Measurements from ENCODE around the gene RBM28.
A peak's percentile ranks its signal among the peaks of the same experiment; 100 is the strongest.
"Not testable (repeated sequence)": the region's sequence is repeated elsewhere in the genome, so short reads cannot be mapped to it uniquely, and the experiment has no call there.

RBM28 gene

GRCh38 chr7:128349466-128349825 lies 5.7 kb upstream of the RBM28 start:
- no peak for DNase-seq (ENCODE audit: low read depth)

GRCh38 chr7:128347647-128348097 lies 4.0 kb upstream of the RBM28 start:
- no peak for DNase-seq (ENCODE audit: low read depth)

- no peak for DNase-seq (ENCODE audit: low read depth)
These were observed 695 bp upstream of the RBM28 start for GRCh38 chr7:128344431-128344774.

- DNase-seq (ENCODE audit: low read depth) = no peak
These were observed 2.0 kb downstream of the RBM28 start for GRCh38 chr7:128341733-128342132.

GRCh38 chr7:128335730-128336129 lies 8.0 kb downstream of the RBM28 start:
- no peak for DNase-seq (ENCODE audit: low read depth)

GRCh38 chr7:128324368-128324680 lies 19.4 kb downstream of the RBM28 start:
- DNase-seq (ENCODE audit: low read depth) = no peak

- peak; percentile 28 for DNase-seq (ENCODE audit: low read depth)
These were observed 20.0 kb downstream of the RBM28 start for GRCh38 chr7:128323459-128324367.

- DNase-seq (ENCODE audit: low read depth) = no peak
These were observed 20.7 kb downstream of the RBM28 start for GRCh38 chr7:128323040-128323439.

GRCh38 chr7:128322040-128322643 lies 21.6 kb downstream of the RBM28 start:
- DNase-seq (ENCODE audit: low read depth) = peak; percentile 24

GRCh38 chr7:128321044-128321422 lies 22.7 kb downstream of the RBM28 start:
- DNase-seq (ENCODE audit: low read depth) = no peak

- no peak for DNase-seq (ENCODE audit: low read depth)
These were observed 25.0 kb downstream of the RBM28 start for GRCh38 chr7:128318691-128319090.

GRCh38 chr7:128311013-128311412 lies 32.7 kb downstream of the RBM28 start:
- no peak for DNase-seq (ENCODE audit: low read depth)

- no peak for DNase-seq (ENCODE audit: low read depth)
These were observed 33.2 kb downstream of the RBM28 start for GRCh38 chr7:128310499-128310898.

GRCh38 chr7:128309976-128310375 lies 33.7 kb downstream of the RBM28 start:
- no peak for DNase-seq (ENCODE audit: low read depth)

- no peak for DNase-seq (ENCODE audit: low read depth)
These were observed 34.6 kb downstream of the RBM28 start for GRCh38 chr7:128309124-128309523.

- no peak for DNase-seq (ENCODE audit: low read depth)
These were observed 36.6 kb downstream of the RBM28 start for GRCh38 chr7:128307061-128307460.

- DNase-seq (ENCODE audit: low read depth) = no peak
These were observed 39.5 kb downstream of the RBM28 start for GRCh38 chr7:128304212-128304611.

GRCh38 chr7:128303643-128304042 lies 40.1 kb downstream of the RBM28 start:
- DNase-seq (ENCODE audit: low read depth) = no peak

GRCh38 chr7:128303133-128303532 lies 40.6 kb downstream of the RBM28 start:
- DNase-seq (ENCODE audit: low read depth) = no peak

GRCh38 chr7:128302139-128302538 lies 41.6 kb downstream of the RBM28 start:
- DNase-seq (ENCODE audit: low read depth) = no peak

- DNase-seq (ENCODE audit: low read depth) = no peak
These were observed 44.5 kb downstream of the RBM28 start for GRCh38 chr7:128299109-128299607.

GRCh38 chr7:128298004-128298403 lies 45.7 kb downstream of the RBM28 start:
- not testable (repeated sequence) for DNase-seq (ENCODE audit: low read depth)

GRCh38 chr7:128287556-128287955 lies 56.2 kb downstream of the RBM28 start:
- no peak for DNase-seq (ENCODE audit: low read depth)

GRCh38 chr7:128284102-128284501 lies 59.6 kb downstream of the RBM28 start:
- no peak for DNase-seq (ENCODE audit: low read depth)
